HFFc6 (cell line): ENCODE data around the gene TMEM91. TPM values are rescaled to one million over a fixed set of nuclear protein-coding genes. Genes with fewer than 3 reads are reported as not detected.

Source experiments
- DNase-seq: peaks from one replicate; pipeline ENCODE4 v3.0.0-alpha.2; 2018
- H3K27ac Mint-ChIP-seq: 2 replicates; pipeline ENCODE4 v1.8.0; 2020; ENCODE audit warnings: mild to moderate bottlenecking, mixed read lengths
- H3K27me3 Mint-ChIP-seq: 2 replicates; pipeline ENCODE4 v1.8.0; 2021; ENCODE audit warnings: mild to moderate bottlenecking, moderate library complexity, mixed read lengths; ENCODE audit not compliant: insufficient read depth
- H3K36me3 Mint-ChIP-seq: 2 replicates; pipeline ENCODE4 v1.8.0; 2021; ENCODE audit warnings: low read depth, mixed read lengths
- H3K4me1 Mint-ChIP-seq: 2 replicates; pipeline ENCODE4 v1.8.0; 2020; ENCODE audit warnings: low read depth, mixed read lengths
- H3K4me3 Mint-ChIP-seq: 2 replicates; pipeline ENCODE4 v1.8.0; 2020; ENCODE audit warnings: mild to moderate bottlenecking, moderate library complexity, mixed read lengths
- H3K9me3 Mint-ChIP-seq: 2 replicates; pipeline ENCODE4 v1.8.0; 2020; ENCODE audit warnings: mild to moderate bottlenecking, mixed read lengths
- CTCF ChIP-seq: fragments of 200-600 bp; sonication (generic); IDR thresholded peaks from 2 replicates; pipeline ENCODE4 v1.5.0; 2021; ENCODE audit warnings: antibody characterized with exemption, mild to moderate bottlenecking
- total RNA-seq, 6 experiments: library from RNA; stranded (reverse); fragmentation: NEBNext Ultra II Directional; extraction: Animal tissue kit (Norgen Biotek cat#: 25700); gene quantifications; 2 replicates in 1 of 6; 3 replicates in 5 of 6; pipeline ENCODE4 v1.2.3, GENCODE V29; 2021

TMEM91 gene
- total RNA-seq, 6 experiments from 2014 or later = 1.4 to 2.6 (median 1.7) TPM

DNA sequence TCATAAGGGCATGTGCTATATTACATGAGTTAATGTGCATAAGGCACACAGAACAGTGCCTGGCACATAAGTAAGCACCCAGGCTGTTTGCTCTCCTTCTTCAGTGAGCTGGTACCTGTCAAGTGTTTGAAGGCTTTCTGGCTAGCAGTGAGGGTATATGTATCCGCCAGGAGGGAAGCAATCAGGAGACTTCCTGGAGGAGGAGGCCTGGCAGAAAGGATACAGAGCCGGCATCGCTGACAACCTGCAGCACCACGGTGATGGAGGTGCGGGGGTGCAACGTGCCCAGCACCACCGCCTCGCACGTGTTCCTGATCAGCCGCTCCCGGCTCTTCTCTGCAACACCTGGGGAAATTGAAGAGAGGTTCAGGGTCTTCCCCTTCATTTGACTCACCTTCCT, 15.3 kb downstream of the TMEM91 start:
- Mint-ChIP-seq H3K36me3 (peaks cover 5% of the 10 kb centered on the region; the same call in 1 of the 2 replicates), H3K9me3 (no peaks in the 10 kb centered on the region), H3K27me3 (no peaks in the 10 kb centered on the region), H3K4me1 (peaks cover 16% of the 10 kb centered on the region), H3K27ac (no peak overlapping the region), H3K4me3 (no peak overlapping the region)
- no peak for TF ChIP-seq CTCF
- no peak for DNase-seq

DNA sequence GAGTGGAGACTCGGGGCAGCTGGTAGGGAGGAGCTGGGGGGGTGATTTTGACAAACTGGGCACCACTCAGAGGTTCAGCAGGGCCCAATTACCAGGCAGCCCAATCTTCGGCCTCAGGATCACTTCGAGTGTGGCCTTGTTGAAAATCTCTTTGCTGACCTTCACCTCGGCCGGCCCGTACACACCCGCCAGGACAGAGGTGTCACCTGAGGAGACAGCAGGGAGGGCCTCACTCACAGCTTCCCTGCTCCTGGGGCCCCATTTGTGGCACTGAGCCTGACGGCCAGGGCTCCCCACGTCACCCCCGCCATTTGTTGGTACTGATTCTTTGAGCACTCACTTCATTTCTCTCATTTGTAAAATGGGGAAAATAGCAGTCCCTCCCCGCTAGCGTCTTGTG, 16.4 kb downstream of the TMEM91 start:
- TF ChIP-seq CTCF = no peak
- peaks cover 5% of the 10 kb centered on the region; the same call in 1 of the 2 replicates for H3K36me3 Mint-ChIP-seq
- no peaks in the 10 kb centered on the region for H3K27me3 Mint-ChIP-seq
- no peak overlapping the region for H3K27ac Mint-ChIP-seq
- H3K4me3 Mint-ChIP-seq = no peak overlapping the region
- no peaks in the 10 kb centered on the region for H3K9me3 Mint-ChIP-seq
- peaks cover 18% of the 10 kb centered on the region for H3K4me1 Mint-ChIP-seq
- no peak for DNase-seq

GRCh38 chr19:41395355-41395754, 19.0 kb downstream of the TMEM91 start:
- Mint-ChIP-seq H3K36me3 (peaks cover 5% of the 10 kb centered on the region; the same call in 1 of the 2 replicates), H3K27me3 (no peaks in the 10 kb centered on the region), H3K9me3 (no peaks in the 10 kb centered on the region), H3K4me3 (no peak overlapping the region; the same call in 1 of the 2 replicates), H3K4me1 (peaks cover 36% of the 10 kb centered on the region), H3K27ac (peak overlapping the region; percentile 12)
- no peak for TF ChIP-seq CTCF
- no peak for DNase-seq

DNA sequence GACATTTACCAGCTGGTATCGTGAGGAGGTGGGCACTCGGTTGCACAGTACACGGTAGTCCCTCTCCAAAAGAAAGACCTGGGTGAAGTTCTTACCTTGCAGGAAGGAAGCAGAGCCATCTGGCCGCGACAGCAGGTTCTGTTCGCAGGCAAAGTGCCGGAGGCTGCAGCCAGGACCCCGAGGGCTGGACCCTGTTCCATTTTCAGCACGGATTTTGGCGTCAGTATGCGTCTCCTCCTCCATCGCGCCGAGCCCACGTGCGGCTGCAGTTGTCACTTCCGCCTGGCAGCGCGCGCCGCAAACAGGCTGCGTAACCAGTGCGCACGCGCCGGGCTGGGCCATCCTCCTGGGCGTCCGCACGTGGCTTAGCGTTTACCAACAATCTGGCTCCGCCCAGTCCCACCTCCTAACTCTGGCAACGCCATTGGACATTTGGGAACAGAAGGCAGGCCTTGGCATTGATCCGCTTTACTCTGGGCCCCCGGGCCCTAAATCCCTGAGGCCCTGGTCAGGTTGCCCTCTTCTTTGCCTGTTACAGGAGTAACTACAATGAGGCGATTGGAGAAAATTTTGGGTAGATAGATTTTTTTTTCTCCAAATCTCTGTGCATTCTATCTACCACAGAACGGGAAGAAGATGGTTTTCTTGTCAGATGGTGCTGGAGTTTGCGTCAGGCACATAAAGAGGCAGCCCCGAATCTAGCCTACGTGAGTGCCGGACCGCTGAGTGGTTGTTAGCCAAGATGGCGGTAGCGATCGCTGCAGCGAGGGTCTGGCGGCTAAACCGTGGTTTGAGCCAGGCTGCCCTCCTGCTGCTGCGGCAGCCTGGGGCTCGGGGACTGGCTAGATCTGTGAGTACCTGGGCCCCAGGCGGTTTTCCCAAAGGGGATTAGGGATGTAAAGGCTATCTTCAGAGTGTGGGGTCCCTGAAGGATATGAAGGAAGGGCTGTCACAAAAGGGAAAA, 21.0 kb downstream of the TMEM91 start, which contains the start of the genes BCKDHA and EXOSC5:
BCKDHA (plus strand) TSS at position 733 of the 964 bp plus-strand sequence; CDS start at position 743, 10 bp downstream.
EXOSC5 (minus strand) TSS at position 274 of the 964 bp plus-strand sequence; CDS start at position 243, 31 bp downstream.
- H3K4me3 Mint-ChIP-seq = peak within 1 kb of the TSS; percentile 98
- no peaks in the 10 kb centered on the region for H3K27me3 Mint-ChIP-seq
- no peaks in the 10 kb centered on the region for H3K36me3 Mint-ChIP-seq
- no peaks in the 10 kb centered on the region for H3K9me3 Mint-ChIP-seq
- peaks cover 44% of the 10 kb centered on the region for H3K4me1 Mint-ChIP-seq
- peak within 1 kb of the TSS; percentile 100 for H3K27ac Mint-ChIP-seq
- peak; percentile 100 for DNase-seq
- 0 out of 2 replicates have a peak, but pooled peaks have one; percentile 11 for TF ChIP-seq CTCF

- peak overlapping the region; percentile 98 for H3K4me3 Mint-ChIP-seq
- peak overlapping the region; percentile 100 for H3K27ac Mint-ChIP-seq
- no peak for DNase-seq
- TF ChIP-seq CTCF = no peak
- H3K4me1 Mint-ChIP-seq = peaks cover 44% of the 10 kb centered on the region
- no peaks in the 10 kb centered on the region for H3K27me3 Mint-ChIP-seq
- H3K36me3 Mint-ChIP-seq = no peaks in the 10 kb centered on the region
- H3K9me3 Mint-ChIP-seq = no peaks in the 10 kb centered on the region
Observed at GRCh38 chr19:41398050-41398418, 21.7 kb downstream of the TMEM91 start.
